ENCODE data around the gene KLRC2. TPM values are rescaled to one million over a fixed set of nuclear protein-coding genes. Genes with fewer than 3 reads are reported as not detected.
A peak's percentile ranks its signal among the peaks of the same experiment; 100 is the strongest.
"Not testable (repeated sequence)": the region's sequence is repeated elsewhere in the genome, so short reads cannot be mapped to it uniquely, and the experiment has no call there.

The KLRC2 gene
- total RNA-seq, 3 donors from 2014 or later (not counting 1 experiment from before 2014, with no cell fraction given) = 3.0 to 57.5 (median 11.4) TPM

DNA sequence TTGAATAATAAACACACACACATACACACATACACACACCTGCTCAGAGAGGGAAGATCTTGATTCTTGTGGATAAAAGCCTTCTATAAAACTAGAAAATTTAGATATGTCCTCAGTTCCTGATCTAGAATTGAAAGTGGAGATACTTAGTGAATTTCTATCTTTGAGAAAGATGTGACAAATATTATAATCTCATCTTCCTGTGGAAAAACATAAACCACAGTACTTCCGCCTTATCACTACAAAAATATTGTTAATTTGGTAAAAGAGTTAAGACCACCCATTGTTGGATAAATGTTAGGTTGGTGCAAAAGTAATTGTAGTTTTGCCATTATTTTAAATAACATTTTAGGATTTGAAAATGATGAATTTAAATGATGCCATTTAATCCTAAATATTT lies 45.9 kb downstream of the KLRC2 start, which contains the start of gene KLRK1:
Gene KLRK1 (minus strand): TSS at position 138 of the 400 bp plus-strand sequence. CDS start 1,231 bp downstream, outside the sequence.
- intact Hi-C loops (cut with micrococcal nuclease) = loop anchor here (5.0 kb wide), 2 partner anchors 523 to 743 kb away; partner anchors contain the start of gene CLEC2B
- ATAC-seq (no peak), DNase-seq (peak in 1 of 2 donors; percentile 27)
- Mint-ChIP-seq H3K36me3 (peaks cover 33% of the 10 kb centered on the region), H3K4me3 (peak within 1 kb of the TSS; percentile 86), H3K9me3 (no peaks in the 10 kb centered on the region), H3K4me1 (peaks cover 50 to 67% of the 10 kb centered on the region in 2 donors), H3K27ac (peak within 1 kb of the TSS; percentile 91 to 98), H3K27me3 (ENCODE audit: low read depth in 2 of 2) (no peaks in the 10 kb centered on the region)
- Histone ChIP-seq H3K36me3 (ENCODE audit: control insufficient read depth, insufficient read depth, low read length) (peaks cover 41% of the 10 kb centered on the region), H3K4me1 (ENCODE audit: control insufficient read depth, insufficient read depth, low read length) (peaks cover 19% of the 10 kb centered on the region), H3K27ac (ENCODE audit: low read length) (peak within 1 kb of the TSS; percentile 86), H3K9me3 (ENCODE audit: control insufficient read depth, insufficient read depth, low read length) (no peaks in the 10 kb centered on the region), H3K27me3 (ENCODE audit: control insufficient read depth, insufficient read depth, low read length) (no peaks in the 10 kb centered on the region), H3K4me3 (ENCODE audit: low read length) (peak within 1 kb of the TSS; percentile 92)
- no CpG with 5 or more reads among the region's 1 CpG for WGBS (ENCODE audit: insufficient coverage)
- TF ChIP-seq, protein P1, sequence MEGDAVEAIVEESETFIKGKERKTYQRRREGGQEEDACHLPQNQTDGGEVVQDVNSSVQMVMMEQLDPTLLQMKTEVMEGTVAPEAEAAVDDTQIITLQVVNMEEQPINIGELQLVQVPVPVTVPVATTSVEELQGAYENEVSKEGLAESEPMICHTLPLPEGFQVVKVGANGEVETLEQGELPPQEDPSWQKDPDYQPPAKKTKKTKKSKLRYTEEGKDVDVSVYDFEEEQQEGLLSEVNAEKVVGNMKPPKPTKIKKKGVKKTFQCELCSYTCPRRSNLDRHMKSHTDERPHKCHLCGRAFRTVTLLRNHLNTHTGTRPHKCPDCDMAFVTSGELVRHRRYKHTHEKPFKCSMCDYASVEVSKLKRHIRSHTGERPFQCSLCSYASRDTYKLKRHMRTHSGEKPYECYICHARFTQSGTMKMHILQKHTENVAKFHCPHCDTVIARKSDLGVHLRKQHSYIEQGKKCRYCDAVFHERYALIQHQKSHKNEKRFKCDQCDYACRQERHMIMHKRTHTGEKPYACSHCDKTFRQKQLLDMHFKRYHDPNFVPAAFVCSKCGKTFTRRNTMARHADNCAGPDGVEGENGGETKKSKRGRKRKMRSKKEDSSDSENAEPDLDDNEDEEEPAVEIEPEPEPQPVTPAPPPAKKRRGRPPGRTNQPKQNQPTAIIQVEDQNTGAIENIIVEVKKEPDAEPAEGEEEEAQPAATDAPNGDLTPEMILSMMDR (IDR thresholded peaks at IDR 0.05) = no peak

DNA sequence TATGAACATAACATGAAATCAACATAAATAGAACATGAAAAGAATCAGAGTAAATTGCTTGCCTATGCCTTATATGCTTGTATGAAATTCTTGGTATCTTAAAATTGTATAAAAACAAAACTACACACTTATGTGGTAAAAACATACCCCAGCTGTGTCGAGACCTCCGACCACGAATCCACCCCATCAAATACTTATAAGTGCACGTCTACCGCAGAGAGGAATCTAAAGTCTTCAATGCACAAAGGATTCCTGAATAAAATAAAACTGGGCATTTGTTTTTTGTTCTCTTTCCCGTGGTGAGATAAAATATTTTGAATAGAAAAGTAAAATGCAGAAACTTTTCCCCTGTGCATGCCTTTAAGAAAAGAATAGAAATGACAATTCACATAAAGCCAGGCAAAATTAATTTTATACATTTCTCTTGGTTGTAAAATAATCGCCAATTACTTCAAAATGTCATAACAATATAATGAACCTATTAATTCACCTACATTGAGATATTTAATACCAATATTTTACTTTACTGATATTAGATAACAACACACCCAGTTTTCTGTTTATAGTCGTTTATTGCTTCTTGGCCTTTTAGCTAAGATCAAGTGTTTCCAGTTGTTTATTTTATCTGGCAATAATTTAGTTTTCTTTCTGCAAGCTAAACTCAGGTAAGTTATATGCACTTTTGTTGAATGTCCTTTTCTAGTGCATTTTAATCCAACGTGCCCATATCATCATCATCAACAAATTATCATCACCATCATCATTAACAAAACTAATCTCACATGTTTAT lies 47.0 kb downstream of the KLRC2 start:
- Mint-ChIP-seq H3K4me1 (peaks cover 50 to 67% of the 10 kb centered on the region in 2 donors), H3K4me3 (peak overlapping the region; percentile 86), H3K27me3 (ENCODE audit: low read depth in 2 of 2) (no peaks in the 10 kb centered on the region), H3K36me3 (peaks cover 42% of the 10 kb centered on the region), H3K9me3 (no peaks in the 10 kb centered on the region), H3K27ac (peak overlapping the region; percentile 89 to 91)
- WGBS (ENCODE audit: insufficient coverage) = 11% methylated on average over 6 of the region's 9 CpGs
- H3K4me3 ChIP-seq (ENCODE audit: low read length) = peak overlapping the region; percentile 92
- H3K9me3 ChIP-seq (ENCODE audit: control insufficient read depth, insufficient read depth, low read length) = no peaks in the 10 kb centered on the region
- peaks cover 51% of the 10 kb centered on the region for H3K36me3 ChIP-seq (ENCODE audit: control insufficient read depth, insufficient read depth, low read length)
- ATAC-seq (no peak), DNase-seq (peak in 1 of 2 donors; percentile 33)
- intact Hi-C loops (cut with micrococcal nuclease) = no loop called here
- TF ChIP-seq, protein P1 (IDR thresholded peaks at IDR 0.05) = no peak
- H3K27ac ChIP-seq (ENCODE audit: low read length) = peak overlapping the region; percentile 86
- H3K4me1 ChIP-seq (ENCODE audit: control insufficient read depth, insufficient read depth, low read length) = peaks cover 11% of the 10 kb centered on the region
- no peaks in the 10 kb centered on the region for H3K27me3 ChIP-seq (ENCODE audit: control insufficient read depth, insufficient read depth, low read length)

DNA sequence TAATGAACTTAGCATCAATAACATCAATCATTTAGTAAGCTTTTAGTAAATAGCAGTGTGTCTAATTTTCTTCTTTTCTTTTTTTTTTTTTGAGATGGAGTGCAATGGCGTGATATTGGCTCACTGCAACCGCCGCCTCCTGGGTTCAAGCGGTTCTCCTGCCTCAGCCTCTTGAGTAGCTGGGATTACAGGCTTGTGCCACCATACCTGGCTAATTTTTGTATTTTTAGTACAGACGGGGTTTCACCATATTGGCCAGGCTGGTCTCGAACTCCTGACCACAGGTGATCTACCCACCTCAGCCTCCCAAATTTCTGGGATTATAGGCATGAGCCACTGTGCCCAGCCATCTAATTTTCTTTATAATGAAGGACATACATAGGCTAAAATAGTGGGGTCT lies 48.3 kb downstream of the KLRC2 start:
- peak in 1 of 2 donors; percentile 1 for DNase-seq
- H3K4me3 Mint-ChIP-seq = peak overlapping the region; percentile 86

DNA sequence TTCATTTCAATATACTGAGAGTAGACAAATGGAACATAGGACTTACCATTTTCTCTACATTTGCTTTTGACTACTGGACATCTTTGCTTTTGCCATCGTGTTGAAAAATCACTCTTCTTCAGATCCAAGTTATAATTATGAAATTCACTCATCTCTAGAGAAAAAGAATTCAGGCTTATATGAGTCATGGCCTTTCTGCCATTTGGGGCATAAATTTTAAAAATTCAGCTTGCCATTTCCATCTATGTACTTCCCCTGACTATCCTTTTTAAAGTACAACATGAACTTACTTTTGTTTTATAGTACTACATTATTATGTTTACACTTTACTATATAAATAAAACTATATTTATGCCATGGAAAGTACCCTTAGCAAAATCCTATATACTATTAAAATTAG lies 49.0 kb downstream of the KLRC2 start:
- peak in 1 of 2 donors; percentile 4 for DNase-seq
- ATAC-seq = peak in 1 of 3 donors; percentile 20
- Mint-ChIP-seq H3K9me3 (no peaks in the 10 kb centered on the region), H3K27ac (peak overlapping the region; percentile 89 to 91), H3K36me3 (peaks cover 55% of the 10 kb centered on the region), H3K4me1 (peaks cover 57 to 69% of the 10 kb centered on the region in 2 donors), H3K4me3 (peak overlapping the region; percentile 86), H3K27me3 (ENCODE audit: low read depth in 2 of 2) (no peaks in the 10 kb centered on the region)
- Histone ChIP-seq H3K4me1 (ENCODE audit: control insufficient read depth, insufficient read depth, low read length) (peaks cover 7% of the 10 kb centered on the region), H3K27ac (ENCODE audit: low read length) (peak overlapping the region; percentile 86), H3K27me3 (ENCODE audit: control insufficient read depth, insufficient read depth, low read length) (no peaks in the 10 kb centered on the region), H3K9me3 (ENCODE audit: control insufficient read depth, insufficient read depth, low read length) (no peaks in the 10 kb centered on the region), H3K36me3 (ENCODE audit: control insufficient read depth, insufficient read depth, low read length) (peaks cover 66% of the 10 kb centered on the region), H3K4me3 (ENCODE audit: low read length) (peak overlapping the region; percentile 92)
- 21% methylated on average over 1 of the region's 1 CpG for WGBS (ENCODE audit: insufficient coverage)
- intact Hi-C loops (cut with micrococcal nuclease) = no loop called here
- TF ChIP-seq, protein P1 (IDR thresholded peaks at IDR 0.05) = no peak

More for the DNA sequence above, 48.3 kb downstream of the KLRC2 start:
- ATAC-seq; H3K4me1 ChIP-seq (ENCODE audit: control insufficient read depth, insufficient read depth, low read length); H3K27me3 Mint-ChIP-seq (ENCODE audit: low read depth in 2 of 2); H3K9me3 Mint-ChIP-seq; H3K9me3 ChIP-seq (ENCODE audit: control insufficient read depth, insufficient read depth, low read length); intact Hi-C loops (cut with micrococcal nuclease); H3K27me3 ChIP-seq (ENCODE audit: control insufficient read depth, insufficient read depth, low read length): not testable (repeated sequence)
- Histone ChIP-seq H3K36me3 (ENCODE audit: control insufficient read depth, insufficient read depth, low read length) (peaks cover 61% of the 10 kb centered on the region), H3K4me3 (ENCODE audit: low read length) (peak overlapping the region; percentile 92), H3K27ac (ENCODE audit: low read length) (peak overlapping the region; percentile 86)
- peak overlapping the region; percentile 89 to 91 for H3K27ac Mint-ChIP-seq
- H3K36me3 Mint-ChIP-seq = peaks cover 55% of the 10 kb centered on the region
- peaks cover 54 to 70% of the 10 kb centered on the region in 2 donors for H3K4me1 Mint-ChIP-seq
- 36% methylated on average over 6 of the region's 6 CpGs for WGBS (ENCODE audit: insufficient coverage)

Data from natural killer cell (primary cell).